HL-60/S4 treated with phorbol 12-myristate 13-acetate at 8.2 ng/mL for 4 days and 3 days (cell line): ENCODE results near the gene TLR9.

Experiments used
- in situ Hi-C: fragments of 300-500 bp; cut with MboI; formaldehyde crosslinking; loops from 2 replicates; pipeline ENCODE4 v1.15.0; 2022; ENCODE audit warnings: low sequenced_read_pairs

Gene TLR9

DNA sequence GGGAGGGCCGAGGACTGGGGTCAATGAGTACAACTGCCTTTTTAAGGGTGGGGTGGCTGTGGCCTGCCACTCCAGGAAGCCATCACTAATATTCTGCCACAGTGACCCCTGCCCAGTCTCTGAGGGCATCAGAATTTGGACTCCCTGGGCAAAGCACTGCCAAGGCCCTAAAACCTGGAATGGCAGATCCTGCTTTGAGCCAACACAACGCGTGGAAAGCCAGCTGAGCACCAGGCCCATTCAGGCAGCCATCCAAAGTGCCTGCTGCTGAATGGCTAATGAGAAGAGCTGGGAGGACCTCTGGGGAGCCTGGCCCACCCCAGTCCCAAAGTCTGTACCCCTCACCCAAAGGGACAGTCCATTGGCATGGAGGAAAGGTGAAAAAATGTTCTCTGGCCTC lies 8.5 kb upstream of the TLR9 start:
- in situ Hi-C loops = loop anchor here (10.0 kb wide), 1 partner anchor 111 kb away; no protein-coding TSS in a partner anchor

DNA sequence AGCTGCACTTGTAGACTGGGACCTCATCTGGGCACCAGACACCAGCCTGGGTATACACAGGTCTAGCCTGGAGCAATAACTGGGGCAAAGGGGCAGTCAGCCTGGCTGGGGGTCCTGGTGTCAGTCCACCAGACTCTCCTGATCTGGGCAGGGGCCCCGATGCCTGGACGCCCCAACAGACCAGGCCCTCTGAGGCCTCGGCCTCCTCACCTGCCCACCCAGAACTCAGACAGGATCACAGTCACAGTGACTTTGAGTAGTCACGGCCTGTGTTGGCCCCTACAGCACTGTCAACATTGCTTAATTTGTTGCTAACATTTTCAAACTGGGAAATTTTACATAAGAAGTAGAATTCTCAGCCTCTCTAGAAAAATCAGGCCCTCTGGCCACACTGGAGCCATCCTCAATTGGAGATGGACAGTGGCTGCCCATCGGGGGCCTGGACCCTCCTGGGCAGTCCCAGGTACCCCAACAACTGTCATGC lies 7.7 kb upstream of the TLR9 start:
- in situ Hi-C loops = loop anchor here (10.0 kb wide), 1 partner anchor 112 kb away; no protein-coding TSS in a partner anchor

DNA sequence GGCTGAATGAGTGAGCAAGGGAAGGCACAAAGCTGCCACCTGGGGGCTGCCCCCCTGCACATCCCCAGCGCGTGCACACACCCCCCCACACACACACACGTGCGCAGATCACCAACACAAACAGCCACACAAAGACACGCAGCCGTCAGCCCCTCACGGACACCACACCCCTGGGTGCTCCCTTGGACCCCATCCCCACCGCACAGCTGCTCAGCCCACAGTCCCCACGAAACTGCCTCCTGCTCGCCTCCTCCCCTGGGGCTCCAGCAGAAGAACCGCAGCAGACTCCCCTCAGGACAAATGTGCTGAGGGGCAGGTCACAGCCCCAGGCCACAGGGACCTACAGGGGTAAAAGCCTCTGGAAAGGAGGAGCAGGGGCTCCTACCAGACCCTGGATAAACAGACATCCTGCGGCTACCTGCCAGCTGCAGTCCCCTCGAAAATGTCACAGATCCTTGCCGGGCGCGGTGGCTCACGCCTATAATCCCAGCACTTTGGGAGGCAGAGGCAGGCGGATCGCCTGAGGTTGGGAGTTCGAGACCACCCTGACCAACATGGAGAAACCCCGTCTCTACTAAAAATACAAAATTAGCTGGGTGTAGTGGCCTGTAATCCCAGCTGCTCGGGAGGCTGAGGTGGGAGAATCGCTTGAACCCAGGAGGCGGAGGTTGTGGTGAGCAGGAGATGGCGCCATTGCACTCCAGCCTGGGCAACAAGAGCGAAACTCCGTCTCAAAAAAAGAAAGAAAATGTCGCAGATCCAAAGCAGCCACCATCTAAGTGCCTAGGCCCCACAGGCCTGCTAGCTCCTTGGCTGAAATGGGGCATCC lies 7.0 kb upstream of the TLR9 start:
- in situ Hi-C loops = loop anchor here (10.0 kb wide), 1 partner anchor 112 kb away; no protein-coding TSS in a partner anchor

- in situ Hi-C loops = loop anchor here (10.0 kb wide), 1 partner anchor 113 kb away; no protein-coding TSS in a partner anchor
Observed at GRCh38 chr3:52231502-52232278, 6.2 kb upstream of the TLR9 start.

GRCh38 chr3:52230889-52231499 lies 5.5 kb upstream of the TLR9 start:
- in situ Hi-C loops = loop anchor here (10.0 kb wide), 1 partner anchor 114 kb away; no protein-coding TSS in a partner anchor

DNA sequence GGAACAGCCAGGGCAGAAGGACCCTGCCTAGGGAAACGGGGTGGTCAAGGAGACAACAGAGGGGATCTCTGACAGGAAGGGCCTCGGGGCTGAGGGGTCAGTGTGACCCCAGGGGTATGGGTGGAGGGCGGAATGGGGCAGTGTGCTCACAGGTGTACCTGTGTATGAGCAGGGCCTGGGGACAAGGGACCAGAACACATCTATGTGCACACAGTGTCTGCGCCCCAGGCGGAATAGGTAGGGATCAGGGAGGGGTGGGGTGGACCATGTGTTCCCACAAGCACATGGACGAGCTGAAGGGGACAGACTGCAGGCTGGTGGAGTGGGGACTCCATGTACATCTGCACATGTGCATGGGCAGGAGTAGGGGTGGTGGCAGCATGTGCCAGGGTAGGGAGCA lies 5.0 kb upstream of the TLR9 start:
- in situ Hi-C loops = loop anchor here (10.0 kb wide), 1 partner anchor 114 kb away; no protein-coding TSS in a partner anchor

- in situ Hi-C loops = loop anchor here (10.0 kb wide), 1 partner anchor 115 kb away; no protein-coding TSS in a partner anchor
Observed at GRCh38 chr3:52229656-52230055, 4.2 kb upstream of the TLR9 start.

DNA sequence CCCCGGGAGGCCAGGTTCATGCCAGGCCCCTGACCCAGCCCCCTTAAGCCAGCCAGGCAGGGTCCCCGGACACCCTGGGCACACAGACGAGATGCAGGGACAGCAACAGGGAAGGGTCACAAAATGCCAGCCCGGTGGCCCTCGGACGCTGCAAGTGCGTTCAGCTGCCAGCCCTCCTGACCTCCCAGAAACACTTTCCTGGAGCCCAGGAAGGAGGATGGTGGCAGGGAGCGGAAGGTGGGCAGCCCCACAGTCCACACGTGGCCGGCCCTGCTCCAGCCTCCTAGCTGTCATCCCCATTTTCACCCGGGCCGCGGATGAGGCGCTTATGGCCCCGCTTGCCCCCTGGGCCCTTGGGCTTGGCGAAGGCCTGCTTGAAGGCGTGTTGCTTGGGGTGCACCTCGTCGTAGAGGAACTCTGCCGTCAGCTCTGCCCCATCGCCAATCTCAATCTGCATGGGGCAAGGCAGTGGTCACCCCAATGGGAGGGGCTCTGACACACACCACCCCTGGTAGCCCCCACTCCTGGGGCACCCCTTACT lies 3.4 kb upstream of the TLR9 start:
- in situ Hi-C loops = no loop called here

- in situ Hi-C loops = no loop called here
Observed at GRCh38 chr3:52228266-52228665, 2.8 kb upstream of the TLR9 start.

DNA sequence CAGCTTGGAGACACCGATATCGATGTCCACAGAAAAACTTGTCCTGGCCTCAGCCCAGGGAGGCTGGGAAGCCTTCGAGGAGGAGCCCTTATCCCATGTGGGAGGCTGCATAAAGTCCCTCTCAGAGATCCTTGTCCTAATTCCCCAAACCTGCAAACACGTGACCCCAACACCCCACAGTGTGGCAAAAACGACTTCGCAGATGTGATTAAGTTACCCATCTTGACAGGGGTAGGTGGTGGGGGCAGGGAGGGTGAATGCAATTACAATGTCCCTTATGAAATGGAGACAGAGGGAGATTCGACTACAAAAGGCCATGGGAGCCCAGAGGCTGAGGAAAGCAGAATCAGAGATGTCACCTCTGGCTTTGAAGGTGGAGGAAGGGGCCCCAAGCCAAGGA lies 2.3 kb upstream of the TLR9 start:
- in situ Hi-C loops = no loop called here

GRCh38 chr3:52227117-52227516 lies 1.7 kb upstream of the TLR9 start:
- in situ Hi-C loops = no loop called here

- in situ Hi-C loops = no loop called here
Observed at GRCh38 chr3:52226229-52226817, 878 bp upstream of the TLR9 start.

DNA sequence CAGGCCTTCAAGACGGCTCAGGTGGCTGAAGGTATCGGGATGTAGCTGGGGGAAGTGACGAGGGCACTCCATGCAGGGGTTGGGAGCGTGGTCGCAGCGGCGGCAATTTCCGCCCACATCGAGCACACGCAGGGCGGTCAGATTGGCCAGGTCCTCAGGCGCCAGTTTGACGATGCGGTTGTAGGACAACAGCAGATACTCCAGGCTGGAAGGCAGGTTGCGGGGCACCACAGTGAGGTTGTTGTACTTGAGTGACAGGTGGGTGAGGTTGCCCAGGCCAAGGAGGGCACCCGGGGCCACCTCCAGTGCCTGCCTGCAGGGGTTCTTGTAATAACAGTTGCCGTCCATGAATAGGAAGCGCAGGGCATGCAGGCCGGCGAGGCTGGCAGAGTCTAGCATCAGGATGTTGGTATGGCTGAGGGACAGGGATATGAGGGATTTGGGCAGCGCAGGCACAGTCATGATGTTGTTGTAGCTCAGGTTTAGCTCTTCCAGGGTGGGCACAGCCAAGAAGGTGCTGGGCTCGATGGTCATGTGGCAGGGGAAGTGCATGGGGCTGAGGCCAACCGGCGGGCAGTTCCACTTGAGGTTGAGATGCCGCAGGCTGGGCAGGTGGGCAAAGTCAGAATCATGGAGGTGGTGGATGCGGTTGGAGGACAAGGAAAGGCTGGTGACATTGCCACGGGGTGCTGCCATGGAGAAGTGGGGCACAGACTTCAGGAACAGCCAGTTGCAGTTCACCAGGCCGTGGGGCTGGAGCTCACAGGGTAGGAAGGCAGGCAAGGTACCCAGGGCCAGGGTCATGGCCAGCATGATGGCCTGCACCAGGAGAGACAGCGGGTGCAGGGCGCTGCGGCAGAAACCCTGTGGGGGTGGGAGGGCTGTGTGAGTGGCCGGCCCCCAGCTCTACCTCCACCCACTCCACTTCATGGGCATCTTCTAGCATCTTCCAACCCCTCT lies 1.7 kb downstream of the TLR9 start:
- in situ Hi-C loops = no loop called here

DNA sequence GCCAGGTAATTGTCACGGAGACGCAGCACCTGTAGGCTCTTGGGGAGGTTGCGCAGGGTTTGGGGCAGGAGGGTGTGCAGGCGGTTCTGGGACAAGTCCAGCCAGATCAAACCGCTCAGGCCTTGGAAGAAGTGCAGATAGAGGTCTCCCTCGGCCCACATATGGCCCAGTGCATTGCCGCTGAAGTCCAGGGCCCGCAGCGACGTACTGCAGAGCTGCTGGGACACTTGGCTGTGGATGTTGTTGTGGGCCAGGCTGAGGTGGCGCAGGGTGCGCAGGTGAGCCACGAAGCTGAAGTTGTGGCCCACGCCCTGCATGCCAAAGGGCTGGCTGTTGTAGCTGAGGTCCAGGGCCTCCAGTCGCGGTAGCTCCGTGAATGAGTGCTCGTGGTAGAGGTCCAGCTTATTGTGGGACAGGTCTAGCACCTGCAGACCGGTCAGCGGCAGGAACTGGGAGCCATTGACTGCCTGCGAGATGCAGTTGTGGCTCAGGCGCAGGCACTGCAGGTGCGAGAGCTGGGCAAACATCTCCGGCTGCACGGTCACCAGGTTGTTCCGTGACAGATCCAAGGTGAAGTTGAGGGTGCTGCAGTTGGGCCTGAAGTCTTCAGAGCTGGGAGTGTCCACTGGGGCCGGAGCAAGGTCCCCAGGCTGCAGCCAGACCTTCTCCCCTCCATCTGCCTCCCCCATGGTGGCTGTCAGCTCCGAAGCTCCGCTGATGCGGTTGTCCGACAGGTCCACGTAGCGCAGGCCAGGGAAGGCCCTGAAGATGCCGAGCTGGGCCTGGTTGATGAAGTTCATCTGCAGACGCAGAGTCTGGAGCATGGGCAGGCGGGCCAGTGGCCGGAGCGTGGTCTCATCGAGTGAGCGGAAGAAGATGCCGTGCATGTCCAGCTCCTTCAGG lies 2.9 kb downstream of the TLR9 start:
- in situ Hi-C loops = no loop called here

DNA sequence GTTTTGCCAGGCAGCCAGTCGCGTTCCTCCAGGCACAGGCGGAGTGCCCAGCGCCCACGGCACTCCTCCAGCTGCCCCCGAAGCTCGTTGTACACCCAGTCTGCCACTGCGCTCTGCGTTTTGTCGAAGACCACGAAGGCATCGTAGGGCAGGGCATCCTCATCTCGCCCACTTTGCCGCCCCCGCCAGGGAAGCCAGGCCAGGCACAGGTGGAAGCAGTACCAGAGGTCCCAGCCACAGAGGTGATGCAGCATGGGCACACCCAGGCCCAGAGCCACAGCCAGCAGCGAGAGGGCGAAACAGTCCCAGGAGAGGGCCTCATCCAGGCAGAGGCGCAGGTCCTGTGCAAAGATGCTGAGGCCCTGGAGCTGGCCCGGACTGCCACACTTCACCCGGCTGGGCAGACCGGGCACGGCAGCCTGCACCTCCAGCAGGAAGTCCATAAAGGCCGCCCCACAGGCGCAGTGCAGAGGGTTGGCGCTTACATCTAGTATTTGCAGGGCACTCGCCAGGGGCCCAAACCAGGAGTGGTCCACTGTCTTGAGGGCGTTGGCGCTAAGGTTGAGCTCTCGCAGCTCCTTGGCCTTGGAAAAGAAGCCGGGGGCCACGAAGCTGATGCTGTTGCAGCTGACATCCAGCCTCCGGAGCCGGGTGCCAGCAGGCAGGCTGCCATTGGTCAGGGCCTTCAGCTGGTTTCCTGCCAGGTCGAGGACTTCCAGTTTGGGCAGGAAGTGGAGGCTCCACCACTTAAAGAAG lies 3.7 kb downstream of the TLR9 start:
- in situ Hi-C loops = no loop called here

DNA sequence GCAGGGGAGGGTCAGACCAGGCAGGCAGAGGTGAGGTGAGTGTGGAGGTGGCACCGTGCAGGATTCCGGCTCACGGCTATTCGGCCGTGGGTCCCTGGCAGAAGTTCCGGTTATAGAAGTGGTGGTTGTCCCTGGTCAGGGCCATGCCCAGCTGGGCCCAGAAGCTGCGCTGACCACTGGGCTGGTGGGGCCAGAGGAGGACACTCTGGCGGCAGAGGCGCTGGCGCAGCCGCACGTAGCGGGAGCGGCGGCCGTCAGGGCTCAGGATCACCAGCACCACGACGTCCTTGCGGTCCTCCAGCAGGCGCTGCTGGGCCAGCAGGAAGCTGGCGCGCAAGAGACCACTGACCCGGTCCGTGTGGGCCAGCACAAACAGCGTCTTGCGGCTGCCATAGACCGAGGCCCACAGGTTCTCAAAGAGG lies 4.3 kb downstream of the TLR9 start:
- in situ Hi-C loops = no loop called here

DNA sequence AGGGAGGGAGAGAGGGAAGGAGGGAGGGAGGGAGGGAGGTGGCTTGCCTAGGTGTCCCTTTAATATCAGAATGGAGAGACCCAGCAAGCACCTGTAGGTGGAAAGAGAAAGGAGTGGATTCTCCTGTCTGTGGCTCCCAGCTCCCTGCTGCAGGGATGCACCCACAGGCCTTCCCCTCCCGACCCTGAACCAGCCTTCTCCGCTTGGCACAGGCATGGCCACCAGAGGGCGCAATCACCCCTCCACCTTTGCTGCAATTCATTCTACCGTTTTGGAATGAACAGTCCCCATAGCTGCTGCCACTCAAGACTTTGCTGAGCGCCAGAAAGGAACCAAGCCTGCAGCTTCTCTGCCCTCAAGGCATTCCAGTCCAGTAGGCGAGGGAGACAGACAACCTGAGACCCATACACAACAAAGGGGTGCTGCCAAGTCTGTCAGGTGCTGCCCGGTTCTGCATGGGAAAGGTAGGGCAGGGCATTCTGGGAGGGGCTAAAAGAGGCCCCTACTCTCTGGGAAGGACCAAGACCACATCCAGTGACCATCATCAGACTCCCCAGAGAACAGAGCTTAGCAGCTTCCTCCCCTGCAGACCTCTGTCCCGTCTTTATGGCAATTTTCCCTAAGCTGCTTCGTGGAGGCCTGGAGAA lies 4.9 kb downstream of the TLR9 start:
- in situ Hi-C loops = no loop called here
